Measurements from ENCODE around the gene PLEKHA7.

DNA sequence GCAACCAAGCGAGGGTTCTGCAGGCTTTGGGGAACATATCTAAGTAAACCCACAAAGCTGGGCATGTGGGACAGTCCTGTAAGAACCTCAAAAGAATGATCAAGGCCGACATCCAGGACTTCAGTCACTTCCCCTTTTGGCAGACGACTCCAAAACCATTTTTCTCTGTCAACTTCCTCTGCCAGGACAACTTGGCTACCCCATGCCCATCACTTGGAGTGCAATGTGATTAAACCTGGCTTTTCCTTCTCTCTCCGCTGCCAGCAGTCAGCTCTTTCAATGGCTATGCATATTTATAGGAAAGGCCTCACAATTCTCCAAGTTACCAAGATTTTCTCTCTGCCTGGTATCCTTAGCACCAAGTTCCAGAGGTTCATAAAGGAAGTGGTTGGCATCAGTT lies 196.9 kb downstream of the PLEKHA7 start:
- TF ChIP-seq POLR2AphosphoS5 (IDR thresholded peaks at IDR 0.05; ENCODE audit: insufficient read depth in 1 of 2, low read depth in 1 of 2) (no peak), POLR2A (IDR thresholded peaks at IDR 0.05) (no peak)
- TF ChIP-seq, protein P1, sequence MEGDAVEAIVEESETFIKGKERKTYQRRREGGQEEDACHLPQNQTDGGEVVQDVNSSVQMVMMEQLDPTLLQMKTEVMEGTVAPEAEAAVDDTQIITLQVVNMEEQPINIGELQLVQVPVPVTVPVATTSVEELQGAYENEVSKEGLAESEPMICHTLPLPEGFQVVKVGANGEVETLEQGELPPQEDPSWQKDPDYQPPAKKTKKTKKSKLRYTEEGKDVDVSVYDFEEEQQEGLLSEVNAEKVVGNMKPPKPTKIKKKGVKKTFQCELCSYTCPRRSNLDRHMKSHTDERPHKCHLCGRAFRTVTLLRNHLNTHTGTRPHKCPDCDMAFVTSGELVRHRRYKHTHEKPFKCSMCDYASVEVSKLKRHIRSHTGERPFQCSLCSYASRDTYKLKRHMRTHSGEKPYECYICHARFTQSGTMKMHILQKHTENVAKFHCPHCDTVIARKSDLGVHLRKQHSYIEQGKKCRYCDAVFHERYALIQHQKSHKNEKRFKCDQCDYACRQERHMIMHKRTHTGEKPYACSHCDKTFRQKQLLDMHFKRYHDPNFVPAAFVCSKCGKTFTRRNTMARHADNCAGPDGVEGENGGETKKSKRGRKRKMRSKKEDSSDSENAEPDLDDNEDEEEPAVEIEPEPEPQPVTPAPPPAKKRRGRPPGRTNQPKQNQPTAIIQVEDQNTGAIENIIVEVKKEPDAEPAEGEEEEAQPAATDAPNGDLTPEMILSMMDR (IDR thresholded peaks at IDR 0.05), result no peak

Measured in vagina (tissue), 2 donors.